GM12878 (cell line): Measurements from ENCODE around the gene ANO9. TPM values are rescaled to one million over a fixed set of nuclear protein-coding genes. Genes with fewer than 3 reads are reported as not detected.

Source experiments
- ATAC-seq: fragments of 200-7000 bp; cut with Tn5 transposase; 3 replicates; pipeline ENCODE4 v1.9.1; 2020; ENCODE audit warnings: mild to moderate bottlenecking, moderate library complexity
- BruUV-seq: library from RNA; stranded (reverse); fragments of 400-500 nt; replicated peaks from 2 replicates; lab custom pipeline; 2021; lab: Mats Ljungman, UMichigan
- CTCF ChIA-PET: fragments of 300-600 bp; sonication (Branson Sonifier 250); formaldehyde crosslinking; extraction: SDS; loops from one replicate; lab custom pipeline; 2021; ENCODE audit warnings: inconsistent platforms; lab: Yijun Ruan, JAX
- POLR2A ChIA-PET: fragments of 350-600 bp; formaldehyde crosslinking; extraction: SDS; loops from one replicate; lab custom pipeline; 2021; ENCODE audit warnings: inconsistent platforms; lab: Charles Lee
- RAD21 ChIA-PET: fragments of 300-600 bp; sonication (Branson Sonifier 250); formaldehyde crosslinking; loops from one replicate; lab custom pipeline; 2023; ENCODE audit warnings: antibody characterized with exemption; ENCODE audit not compliant: unreplicated experiment; lab: Charles Lee
- SMC1A ChIA-PET: fragments of 300-600 bp; sonication (Branson Sonifier 250); formaldehyde crosslinking; loops from one replicate; lab custom pipeline; 2023; ENCODE audit not compliant: unreplicated experiment, uncharacterized antibody; lab: Charles Lee
- DNase-seq: peaks from one replicate; pipeline ENCODE4 v3.0.0-alpha.2; 2011; ENCODE audit warnings: low read depth, low spot score
- FAIRE-seq: peaks from 3 replicates; lab custom pipeline; 2011; peaks lifted over from hg19 to GRCh38; lab: Jason Lieb, UNC
- H2AFZ ChIP-seq: 2 replicates; pipeline ENCODE4 v1.6.0; 2011; ENCODE audit warnings: low read depth, low read length, control low read depth; ENCODE audit not compliant: control insufficient read depth
- H3K27ac ChIP-seq: 2 replicates; pipeline ENCODE4 v1.5.1; 2011; ENCODE audit warnings: control low read depth; ENCODE audit not compliant: control insufficient read depth, insufficient read depth
- H3K27me3 ChIP-seq, 2 experiments: replicated peaks in 1 of 2; 2 replicates each; pipeline versions ENCODE4 v1.6.0 to v1.6.1; 2011; ENCODE audit warnings: low read length in 1 of 2; ENCODE audit not compliant: control insufficient read depth in 2 of 2, insufficient read depth in 2 of 2
- H3K36me3 ChIP-seq, 2 experiments: 2 replicates each; pipeline ENCODE4 v1.5.1; 2011; ENCODE audit warnings: low read length in 1 of 2; ENCODE audit not compliant: control insufficient read depth in 2 of 2, insufficient read depth in 2 of 2
- H3K4me1 ChIP-seq: 2 replicates; pipeline ENCODE4 v1.6.1; 2011; ENCODE audit warnings: mild to moderate bottlenecking, low read length, moderate library complexity, mixed read lengths; ENCODE audit not compliant: control insufficient read depth, insufficient read depth
- H3K4me2 ChIP-seq: 2 replicates; pipeline ENCODE4 v1.6.0; 2011; ENCODE audit warnings: control low read depth; ENCODE audit not compliant: control insufficient read depth, insufficient read depth
- H3K4me3 ChIP-seq: fragments of 200-600 bp; sonication (generic); 2 replicates; pipeline ENCODE4 v1.5.1; 2016
- H3K79me2 ChIP-seq: 2 replicates; pipeline ENCODE4 v1.6.0; 2011; ENCODE audit warnings: low read length; ENCODE audit not compliant: control insufficient read depth, insufficient read depth
- H3K9ac ChIP-seq: 2 replicates; pipeline ENCODE4 v1.8.0; 2011; ENCODE audit warnings: low read length, control low read depth, mixed read lengths; ENCODE audit not compliant: control insufficient read depth, insufficient read depth
- H3K9me3 ChIP-seq: replicated peaks from 3 replicates; pipeline ENCODE4 v1.5.1; 2011; ENCODE audit warnings: mild to moderate bottlenecking, low read length; ENCODE audit not compliant: control insufficient read depth, insufficient read depth
- H4K20me1 ChIP-seq: 2 replicates; pipeline ENCODE4 v1.6.0; 2011; ENCODE audit not compliant: control insufficient read depth, insufficient read depth
- CBX3 ChIP-seq: fragments of 200-600 bp; sonication (generic); IDR thresholded peaks from 2 replicates; pipeline ENCODE4 v1.6.1; 2016; ENCODE audit warnings: low read depth, borderline replicate concordance
- CEBPB ChIP-seq, 2 experiments: fragments of 150-350 bp in 1 of 2; IDR thresholded peaks; 2 replicates each; pipeline ENCODE4 v1.6.1; 2012 to 2014; ENCODE audit warnings: low read depth in 2 of 2, low read length in 2 of 2, borderline replicate concordance in 1 of 2, inconsistent platforms in 1 of 2
- DPF2 ChIP-seq: fragments of 450-650 bp; IDR thresholded peaks from 2 replicates; pipeline ENCODE4 v1.6.1; 2017; ENCODE audit warnings: mild to moderate bottlenecking
- HDGF ChIP-seq: fragments of 450-650 bp; IDR thresholded peaks from 2 replicates; pipeline ENCODE4 v1.6.1; 2016; ENCODE audit warnings: antibody characterized with exemption
- NFXL1 ChIP-seq: fragments of 450-650 bp; IDR thresholded peaks from 2 replicates; pipeline ENCODE4 v1.6.1; 2017; ENCODE audit warnings: antibody characterized with exemption, mild to moderate bottlenecking, borderline replicate concordance
- NFYB ChIP-seq: IDR thresholded peaks from 2 replicates; pipeline ENCODE4 v1.6.1; 2011; ENCODE audit warnings: low read depth, mild to moderate bottlenecking, low read length, improper control_type of control experiment, moderate library complexity; ENCODE audit not compliant: insufficient read depth
- NR2C1 ChIP-seq: fragments of 450-650 bp; IDR thresholded peaks from 2 replicates; pipeline ENCODE4 v1.6.1; 2017; ENCODE audit warnings: antibody characterized with exemption, mild to moderate bottlenecking, moderate library complexity
- PML ChIP-seq: IDR thresholded peaks from 2 replicates; pipeline ENCODE4 v1.6.1; 2012; ENCODE audit warnings: low read length, inconsistent platforms
- POLR2A ChIP-seq: IDR thresholded peaks from 2 replicates; pipeline ENCODE4 v1.6.1; 2011; ENCODE audit warnings: low read depth, mild to moderate bottlenecking, low read length
- RCOR1 ChIP-seq: conservative IDR thresholded peaks from 2 replicates; pipeline ENCODE4 v1.6.1; 2012; ENCODE audit warnings: low read depth, low read length, improper control_type of control experiment
- SP1 ChIP-seq: IDR thresholded peaks from one replicate; pipeline ENCODE4 v1.6.1; 2011; ENCODE audit warnings: low read depth, low read length
- SREBF2 ChIP-seq: IDR thresholded peaks from 2 replicates; pipeline ENCODE4 v1.6.1; 2012; ENCODE audit warnings: mild to moderate bottlenecking, low read length
- SRF ChIP-seq, 2 experiments: IDR thresholded peaks; 2 replicates each; pipeline ENCODE4 v1.6.1; 2011; ENCODE audit warnings: low read depth in 2 of 2, low read length in 2 of 2, mild to moderate bottlenecking in 1 of 2, moderate library complexity in 1 of 2
- STAT1 ChIP-seq: fragments of 450-650 bp; conservative IDR thresholded peaks from 2 replicates; pipeline ENCODE4 v1.6.1; 2014; ENCODE audit warnings: antibody characterized with exemption, mild to moderate bottlenecking
- TARDBP ChIP-seq: IDR thresholded peaks from 2 replicates; pipeline ENCODE4 v1.6.1; 2016; ENCODE audit warnings: borderline replicate concordance
- WGBS: methylation state at CpG from one replicate; pipeline ENCODE4 v1.1.6; 2016; ENCODE audit warnings: low lambda C conversion rate; ENCODE audit not compliant: insufficient replicate concordance, insufficient coverage; ENCODE audit errors: missing lambda C conversion rate; 5-methylcytosine and 5-hydroxymethylcytosine counted together
- in situ Hi-C: fragments of 300-500 bp; cut with MboI; formaldehyde crosslinking; loops from 9 replicates; pipeline ENCODE4 v1.14.3; 2018; ENCODE audit warnings: mixed read lengths
- intact Hi-C: fragments of 100-400 bp; cut with micrococcal nuclease; formaldehyde crosslinking; loops from one replicate; pipeline ENCODE4 v1.14.2; 2022; ENCODE audit not compliant: unreplicated experiment
- polyA plus RNA-seq, 11 experiments: library from polyadenylated mRNA; depleted of rRNA in 4 of 11; unstranded in 6 of 11; stranded (reverse) in 5 of 11; fragments of >200 nt; fragmentation: Nextera tagmentation in 4 of 11; fragmentation: Illumina TruSeq in 1 of 11; extraction: Ambion mirVana in 4 of 11; extraction: Trizol in 1 of 11; gene quantifications; 1 replicate in 1 of 11; 2 replicates in 10 of 11; pipeline versions ENCODE4 v1.2.1 to v1.2.3, GENCODE V29; 2011 to 2016; ENCODE audit warnings: inconsistent platforms in 2 of 11, missing spikeins in 2 of 11, low read depth in 1 of 11
- total RNA-seq, 4 experiments: library from RNA; depleted of rRNA in 3 of 4; stranded (reverse); fragments of >200 nt in 3 of 4; fragmentation: Illumina TruSeq in 1 of 4; extraction: Trizol in 1 of 4; gene quantifications; 2 replicates each; pipeline versions ENCODE4 v1.2.1 to v1.2.3, GENCODE V29; 2013 to 2021
- TF ChIP-seq, protein P1 (sequence below): fragments of 450-650 bp; IDR thresholded peaks from 2 replicates; pipeline ENCODE4 v1.6.1; 2017; ENCODE audit warnings: mild to moderate bottlenecking, moderate library complexity

ANO9 gene
- total and polyA plus RNA-seq, 10 of the 15 experiments (the other 5 are each of a cell fraction or from before 2014, with no cell fraction given) = 0.21 to 42.3 (median 12.0) TPM

GRCh38 chr11:449889-450808 lies 8.3 kb upstream of the ANO9 start, which contains the start of gene PTDSS2:
PTDSS2 (plus strand) TSS chr11:450279; CDS start chr11:450456, 177 bp downstream.
- RAD21 ChIA-PET = interaction anchor here (0.9 to 2.0 kb wide), 7 partner anchors 9 to 243 kb away, joined by 3 to 5 read pairs (median 4); partner anchors contain the start of genes ANO9, BET1L, HRAS and RIC8A
- H3K79me2 ChIP-seq = peaks cover 14% of the 10 kb centered on the region
- SMC1A ChIA-PET = interaction anchor here (0.6 to 2.7 kb wide), 5 partner anchors 10 to 225 kb away, joined by 3 to 12 read pairs (median 3); partner anchors contain the start of gene RNH1
- peak within 1 kb of the TSS; percentile 77 for H3K9ac ChIP-seq
- BruUV-seq = no TSS peak
- H3K4me2 ChIP-seq = peak within 1 kb of the TSS; percentile 96
- peak within 1 kb of the TSS; percentile 82 for H3K4me3 ChIP-seq
- H4K20me1 ChIP-seq = no peaks in the 10 kb centered on the region
- peak; percentile 90 for ATAC-seq
- H3K9me3 ChIP-seq = no peaks in the 10 kb centered on the region
- in situ Hi-C loops = loop anchor here (5.0 kb wide), 1 partner anchor 52 kb away; no protein-coding TSS in a partner anchor
- CTCF ChIA-PET = interaction anchor here (0.6 to 3.9 kb wide), 13 partner anchors 11 to 244 kb away, joined by 3 to 34 read pairs (median 4); partner anchors contain the start of gene ANO9
- POLR2A ChIA-PET = interaction anchor here (0.6 to 3.1 kb wide), 5 partner anchors 29 to 164 kb away, joined by 4 to 14 read pairs (median 7); partner anchors contain the start of gene RNH1
- H3K4me1 ChIP-seq = peaks cover 11% of the 10 kb centered on the region
- DNase-seq = peak; percentile 75
- peak within 1 kb of the TSS; percentile 72 for H3K27ac ChIP-seq
- under 1% methylated on average over 80 of the region's 108 CpGs for WGBS
- peak within 1 kb of the TSS; percentile 91 for H2AFZ ChIP-seq
- intact Hi-C loops = loop anchor here (10.0 kb wide), 2 partner anchors 145 to 245 kb away; partner anchors contain the start of genes BET1L, IFITM2 and RIC8A
- H3K27me3 ChIP-seq = no peaks in the 10 kb centered on the region
- FAIRE-seq = peak; percentile 92
- peaks cover 2 to 6% of the 10 kb centered on the region in 2 experiments; a peak in 3 of 4 replicates for H3K36me3 ChIP-seq
- TF ChIP-seq, protein P1, sequence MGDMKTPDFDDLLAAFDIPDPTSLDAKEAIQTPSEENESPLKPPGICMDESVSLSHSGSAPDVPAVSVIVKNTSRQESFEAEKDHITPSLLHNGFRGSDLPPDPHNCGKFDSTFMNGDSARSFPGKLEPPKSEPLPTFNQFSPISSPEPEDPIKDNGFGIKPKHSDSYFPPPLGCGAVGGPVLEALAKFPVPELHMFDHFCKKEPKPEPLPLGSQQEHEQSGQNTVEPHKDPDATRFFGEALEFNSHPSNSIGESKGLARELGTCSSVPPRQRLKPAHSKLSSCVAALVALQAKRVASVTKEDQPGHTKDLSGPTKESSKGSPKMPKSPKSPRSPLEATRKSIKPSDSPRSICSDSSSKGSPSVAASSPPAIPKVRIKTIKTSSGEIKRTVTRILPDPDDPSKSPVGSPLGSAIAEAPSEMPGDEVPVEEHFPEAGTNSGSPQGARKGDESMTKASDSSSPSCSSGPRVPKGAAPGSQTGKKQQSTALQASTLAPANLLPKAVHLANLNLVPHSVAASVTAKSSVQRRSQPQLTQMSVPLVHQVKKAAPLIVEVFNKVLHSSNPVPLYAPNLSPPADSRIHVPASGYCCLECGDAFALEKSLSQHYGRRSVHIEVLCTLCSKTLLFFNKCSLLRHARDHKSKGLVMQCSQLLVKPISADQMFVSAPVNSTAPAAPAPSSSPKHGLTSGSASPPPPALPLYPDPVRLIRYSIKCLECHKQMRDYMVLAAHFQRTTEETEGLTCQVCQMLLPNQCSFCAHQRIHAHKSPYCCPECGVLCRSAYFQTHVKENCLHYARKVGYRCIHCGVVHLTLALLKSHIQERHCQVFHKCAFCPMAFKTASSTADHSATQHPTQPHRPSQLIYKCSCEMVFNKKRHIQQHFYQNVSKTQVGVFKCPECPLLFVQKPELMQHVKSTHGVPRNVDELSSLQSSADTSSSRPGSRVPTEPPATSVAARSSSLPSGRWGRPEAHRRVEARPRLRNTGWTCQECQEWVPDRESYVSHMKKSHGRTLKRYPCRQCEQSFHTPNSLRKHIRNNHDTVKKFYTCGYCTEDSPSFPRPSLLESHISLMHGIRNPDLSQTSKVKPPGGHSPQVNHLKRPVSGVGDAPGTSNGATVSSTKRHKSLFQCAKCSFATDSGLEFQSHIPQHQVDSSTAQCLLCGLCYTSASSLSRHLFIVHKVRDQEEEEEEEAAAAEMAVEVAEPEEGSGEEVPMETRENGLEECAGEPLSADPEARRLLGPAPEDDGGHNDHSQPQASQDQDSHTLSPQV = no peak
- TF ChIP-seq NR2C1 (peak; percentile 90), NFXL1 (0 out of 2 replicates have a peak, but pooled peaks have one; percentile 54), CBX3 (no peak), HDGF (peak; percentile 83; the same call in 1 of the 2 replicates), SP1 (peak; percentile 66), CEBPB (IDR thresholded peaks at IDR 0.05; ENCODE audit: borderline replicate concordance in 1 of 2, low read depth in 2 of 2, low read length in 2 of 2) (no peak), POLR2A (peak; percentile 77), NFYB (peak; percentile 68; the same call in 1 of the 2 replicates), STAT1 (peak; percentile 55; the same call in 1 of the 2 replicates), PML (no peak), SREBF2 (no peak), TARDBP (peak; percentile 94), RCOR1 (0 out of 2 replicates have a peak, but pooled peaks have one; percentile 23), DPF2 (peak; percentile 77), SRF (IDR thresholded peaks at IDR 0.05; ENCODE audit: low read depth in 2 of 2, low read length in 2 of 2) (peak in 1 of 2 experiments; percentile 38; a peak in 1 of 4 replicates)
